T-helper 1 cell treated with Interleukin-12 subunit alpha and Interleukin-12 subunit beta and Interleukin-4 antibody, amounts not matched to agents 30 ng/mL and 1 ng/mL, for 36 hours (primary cell): ENCODE measurements around the gene CCDC192. TPM values are rescaled to one million over a fixed set of nuclear protein-coding genes. Genes with fewer than 3 reads are reported as not detected.
"Not testable (repeated sequence)": the region's sequence is repeated elsewhere in the genome, so short reads cannot be mapped to it uniquely, and the experiment has no call there.

Experiments used
- intact Hi-C: fragments of 100-400 bp; cut with micrococcal nuclease; formaldehyde crosslinking; loops from one replicate; pipeline ENCODE4 v1.15.1; 2024
- total RNA-seq: library from RNA; stranded (reverse); gene quantifications from 2 replicates; pipeline ENCODE4 v1.2.3, GENCODE V29; 2022

CCDC192 gene
- not detected in 2 replicates for total RNA-seq

- intact Hi-C loops, result no loop called here
Observed at GRCh38 chr5:127702926-127703561, at the start of gene CCDC192. CCDC192 (plus strand) TSS chr5:127703391; CDS start chr5:127703446, 55 bp downstream.

- intact Hi-C loops, result no loop called here
Observed at GRCh38 chr5:127656825-127657224, 46.4 kb upstream of the CCDC192 start.

GRCh38 chr5:127660047-127660733, 43.0 kb upstream of the CCDC192 start:
- intact Hi-C loops, result no loop called here

GRCh38 chr5:127664093-127664492, 39.1 kb upstream of the CCDC192 start:
- intact Hi-C loops, result no loop called here

GRCh38 chr5:127665641-127666040, 37.5 kb upstream of the CCDC192 start:
- intact Hi-C loops, result no loop called here

- intact Hi-C loops, result no loop called here
Observed at GRCh38 chr5:127666043-127666716, 37.0 kb upstream of the CCDC192 start.

- intact Hi-C loops, result no loop called here
Observed at GRCh38 chr5:127667926-127668325, 35.3 kb upstream of the CCDC192 start.

GRCh38 chr5:127671218-127671617, 32.0 kb upstream of the CCDC192 start:
- intact Hi-C loops, result no loop called here

GRCh38 chr5:127673117-127673800, 29.9 kb upstream of the CCDC192 start:
- intact Hi-C loops, result no loop called here

GRCh38 chr5:127676951-127677350, 26.2 kb upstream of the CCDC192 start:
- intact Hi-C loops, result not testable (repeated sequence)

GRCh38 chr5:127679691-127680330, 23.4 kb upstream of the CCDC192 start:
- intact Hi-C loops, result not testable (repeated sequence)

- intact Hi-C loops, result no loop called here
Observed at GRCh38 chr5:127680595-127680994, 22.6 kb upstream of the CCDC192 start.

GRCh38 chr5:127683008-127683407, 20.2 kb upstream of the CCDC192 start:
- intact Hi-C loops, result no loop called here

- intact Hi-C loops, result no loop called here
Observed at GRCh38 chr5:127684726-127685467, 18.3 kb upstream of the CCDC192 start.

- intact Hi-C loops, result no loop called here
Observed at GRCh38 chr5:127685662-127686061, 17.5 kb upstream of the CCDC192 start.

GRCh38 chr5:127686424-127686823, 16.8 kb upstream of the CCDC192 start:
- intact Hi-C loops, result no loop called here

- intact Hi-C loops, result no loop called here
Observed at GRCh38 chr5:127694518-127695171, 8.5 kb upstream of the CCDC192 start.

- intact Hi-C loops, result no loop called here
Observed at GRCh38 chr5:127695346-127695745, 7.8 kb upstream of the CCDC192 start.

- intact Hi-C loops, result no loop called here
Observed at GRCh38 chr5:127696683-127697082, 6.5 kb upstream of the CCDC192 start.
